Right ventricle myocardium inferior (tissue), 1 donor: ENCODE results near the gene ABCB11. TPM values are rescaled to one million over a fixed set of nuclear protein-coding genes. Genes with fewer than 3 reads are reported as not detected.
"Not testable (repeated sequence)": the region's sequence is repeated elsewhere in the genome, so short reads cannot be mapped to it uniquely, and the experiment has no call there.

Source experiments
- ATAC-seq: fragments of 200-7000 bp; cut with Tn5 transposase; one replicate; pipeline ENCODE4 v1.9.1; 2020; ENCODE audit warnings: mild to moderate bottlenecking, moderate library complexity
- DNase-seq: peaks from one replicate; pipeline ENCODE4 v3.0.0; 2021; ENCODE audit errors: missing footprints
- intact Hi-C: fragments of 100-400 bp; cut with DNase I; formaldehyde crosslinking; loops from one replicate; pipeline ENCODE4 v1.11.0; 2022
- long read RNA-seq: library from polyadenylated mRNA; unstranded; transcript quantifications from one replicate; pipeline ENCODE4 v2.0.0, GENCODE V29; 2021
- total RNA-seq: library from RNA; stranded (reverse); fragmentation: NEBNext Ultra II Directional; extraction: Animal tissue kit (Norgen Biotek cat#: 25700); gene quantifications from one replicate; pipeline ENCODE4 v1.2.1, GENCODE V29; 2021
- donor health status: DM: no; HTN: yes; CAD: no; lungs with severe emphysema.

Gene ABCB11
- total RNA-seq, result 0.32 TPM
- long read RNA-seq, result 0 reads

- intact Hi-C loops, result no loop called here
- ATAC-seq (no peak), DNase-seq (no peak)
Measured at GRCh38 chr2:169031202-169031601, at the start of gene ABCB11. ABCB11 (minus strand) TSS chr2:169031324; CDS start chr2:169018125, 13,199 bp downstream.

GRCh38 chr2:169080250-169081069 lies 49.3 kb upstream of the ABCB11 start:
- intact Hi-C loops, result no loop called here
- ATAC-seq, result no peak
- DNase-seq, result peak; percentile 65

GRCh38 chr2:169077674-169078240 lies 46.6 kb upstream of the ABCB11 start:
- intact Hi-C loops, result loop anchor here (5.0 kb wide), 1 partner anchor 65 kb away; no protein-coding TSS in a partner anchor
- ATAC-seq, result peak; percentile 80
- no peak for DNase-seq

- intact Hi-C loops, result no loop called here
Measured at GRCh38 chr2:169073963-169074751, 43.0 kb upstream of the ABCB11 start.

GRCh38 chr2:169073211-169073962 lies 42.3 kb upstream of the ABCB11 start:
- DNase-seq (no peak), ATAC-seq (peak; percentile 23)
- intact Hi-C loops, result no loop called here

More at GRCh38 chr2:169073963-169074751, 43.0 kb upstream of the ABCB11 start:
- DNase-seq (no peak), ATAC-seq (no peak)

GRCh38 chr2:169072163-169072925 lies 41.2 kb upstream of the ABCB11 start:
- peak; percentile 57 for ATAC-seq
- DNase-seq, result no peak
- intact Hi-C loops, result no loop called here

- ATAC-seq (no peak), DNase-seq (no peak)
- intact Hi-C loops, result no loop called here
Measured at GRCh38 chr2:169071455-169071854, 40.3 kb upstream of the ABCB11 start.

GRCh38 chr2:169069833-169070232 lies 38.7 kb upstream of the ABCB11 start:
- intact Hi-C loops, result no loop called here
- DNase-seq (no peak), ATAC-seq (no peak)

GRCh38 chr2:169069341-169069740 lies 38.2 kb upstream of the ABCB11 start, which contains the start of gene DHRS9:
DHRS9 (plus strand) TSS chr2:169069563; CDS start chr2:169081582, 12,019 bp downstream.
- intact Hi-C loops, result no loop called here
- ATAC-seq, result no peak
- DNase-seq, result no peak

GRCh38 chr2:169066897-169067296 lies 35.8 kb upstream of the ABCB11 start:
- no peak for DNase-seq
- ATAC-seq, result no peak
- intact Hi-C loops, result no loop called here

GRCh38 chr2:169065864-169066517 lies 34.9 kb upstream of the ABCB11 start:
- intact Hi-C loops, result no loop called here
- DNase-seq (no peak), ATAC-seq (peak; percentile 65)

- intact Hi-C loops, result no loop called here
- ATAC-seq (no peak), DNase-seq (no peak)
Measured at GRCh38 chr2:169065422-169065821, 34.3 kb upstream of the ABCB11 start.

- DNase-seq, ATAC-seq, intact Hi-C loops: not testable (repeated sequence)
Measured at GRCh38 chr2:169064199-169064598, 33.1 kb upstream of the ABCB11 start.

GRCh38 chr2:169054575-169054974 lies 23.5 kb upstream of the ABCB11 start:
- intact Hi-C loops, DNase-seq, ATAC-seq: not testable (repeated sequence)

GRCh38 chr2:169050476-169051240 lies 19.5 kb upstream of the ABCB11 start:
- intact Hi-C loops, result no loop called here
- DNase-seq (no peak), ATAC-seq (no peak)

- DNase-seq (no peak), ATAC-seq (no peak)
- intact Hi-C loops, result no loop called here
Measured at GRCh38 chr2:169049142-169049541, 18.0 kb upstream of the ABCB11 start.
